GM18502 (cell line): ENCODE results near the gene FAM227A.

Source experiments
- ATAC-seq: cut with Tn5 transposase; IDR thresholded peaks from one replicate; pipeline ENCODE4 v1.9.1; 2021; ENCODE audit warnings: mild to moderate bottlenecking; ENCODE audit not compliant: unreplicated experiment, poor library complexity

FAM227A gene

GRCh38 chr22:38656256-38657044 lies at the start of gene FAM227A, which contains the start of gene CBY1:
Gene FAM227A (minus strand): TSS chr22:38656392. CDS start chr22:38650168, 6,224 bp downstream.
Gene CBY1 (plus strand): TSS chr22:38656638. CDS start chr22:38668055, 11,417 bp downstream.
- peak; percentile 78 for ATAC-seq

GRCh38 chr22:38705235-38706100 lies 49.3 kb upstream of the FAM227A start, which contains the start of gene GTPBP1:
Gene GTPBP1 (plus strand): TSS chr22:38705944. CDS start chr22:38705956, 12 bp downstream.
- ATAC-seq = peak; percentile 72

GRCh38 chr22:38704654-38705234 lies 48.6 kb upstream of the FAM227A start:
- no peak for ATAC-seq

GRCh38 chr22:38700789-38701628 lies 44.8 kb upstream of the FAM227A start, which contains the start of gene JOSD1:
Gene JOSD1 (minus strand): TSS chr22:38700943. CDS start chr22:38699987, 956 bp downstream.
- ATAC-seq = peak; percentile 47

- ATAC-seq = peak; percentile 16
Measured at GRCh38 chr22:38700270-38700788, 44.1 kb upstream of the FAM227A start.

- no peak for ATAC-seq
Measured at GRCh38 chr22:38699784-38700183, 43.6 kb upstream of the FAM227A start.

GRCh38 chr22:38699143-38699542 lies 43.0 kb upstream of the FAM227A start:
- ATAC-seq = no peak

GRCh38 chr22:38698407-38699094 lies 42.4 kb upstream of the FAM227A start:
- ATAC-seq = no peak

GRCh38 chr22:38697425-38698089 lies 41.4 kb upstream of the FAM227A start:
- ATAC-seq = no peak

GRCh38 chr22:38696606-38697424 lies 40.6 kb upstream of the FAM227A start:
- no peak for ATAC-seq

- ATAC-seq = no peak
Measured at GRCh38 chr22:38694940-38695339, 38.7 kb upstream of the FAM227A start.

- ATAC-seq = no peak
Measured at GRCh38 chr22:38694049-38694448, 37.9 kb upstream of the FAM227A start.

- ATAC-seq = no peak
Measured at GRCh38 chr22:38689651-38690050, 33.5 kb upstream of the FAM227A start.

GRCh38 chr22:38685761-38686160 lies 29.6 kb upstream of the FAM227A start:
- ATAC-seq = no peak

- no peak for ATAC-seq
Measured at GRCh38 chr22:38684895-38685294, 28.7 kb upstream of the FAM227A start.

GRCh38 chr22:38681582-38682335 lies 25.6 kb upstream of the FAM227A start, which contains the start of gene TOMM22:
Gene TOMM22 (plus strand): TSS chr22:38681957. CDS start chr22:38681979, 22 bp downstream.
- ATAC-seq = peak; percentile 95

GRCh38 chr22:38675833-38676232 lies 19.6 kb upstream of the FAM227A start:
- ATAC-seq = no peak
